ENCODE results near the gene DBP. TPM values are rescaled to one million over a fixed set of nuclear protein-coding genes. Genes with fewer than 3 reads are reported as not detected.

Gene DBP
- total RNA-seq, 1 donor from 2014 or later = 4.9 TPM

DNA sequence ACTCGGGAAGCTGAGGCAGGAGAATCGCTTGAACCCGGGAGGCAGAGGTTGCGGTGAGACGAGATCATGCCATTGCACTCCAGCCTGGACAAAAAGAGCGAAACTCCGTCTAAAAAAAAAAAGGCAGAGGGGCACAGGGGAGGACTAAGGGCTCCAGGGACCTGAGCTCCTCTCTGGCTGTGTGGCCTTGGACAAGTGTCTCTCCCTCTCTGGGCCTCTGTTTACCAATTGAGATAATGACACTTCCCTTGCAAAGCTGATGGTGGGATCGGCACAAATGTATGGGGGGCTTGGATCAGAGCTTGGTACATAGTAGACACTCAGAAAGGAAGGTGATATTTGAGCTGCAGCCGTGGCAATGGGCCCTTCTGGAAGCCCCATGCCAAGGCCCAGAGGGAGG lies 42.0 kb downstream of the DBP start:
- DNase-seq (ENCODE audit: low spot score in 2 of 2) = no peak
- no peak for FAIRE-seq

DNA sequence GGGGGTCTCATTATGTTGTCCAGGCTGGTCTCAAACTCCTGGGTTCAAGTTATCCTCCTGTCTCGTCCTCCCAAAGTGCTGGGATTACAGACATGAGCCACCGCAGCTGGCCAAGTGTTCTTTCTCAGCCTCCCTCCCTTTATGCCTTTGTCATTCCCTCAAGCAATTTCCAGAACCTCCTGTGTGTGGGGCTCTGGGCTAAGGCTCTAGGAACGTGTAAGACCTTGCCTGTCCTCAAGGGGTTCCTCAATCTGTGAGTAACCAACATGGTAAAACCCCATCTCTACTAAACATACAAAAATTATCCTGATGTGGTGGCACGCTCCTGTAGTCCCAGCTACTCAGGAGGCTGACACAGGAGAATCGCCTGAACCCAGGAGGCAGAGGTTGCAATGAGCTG lies 46.2 kb downstream of the DBP start:
- FAIRE-seq (no peak), DNase-seq (ENCODE audit: low spot score in 2 of 2) (no peak)

DNA sequence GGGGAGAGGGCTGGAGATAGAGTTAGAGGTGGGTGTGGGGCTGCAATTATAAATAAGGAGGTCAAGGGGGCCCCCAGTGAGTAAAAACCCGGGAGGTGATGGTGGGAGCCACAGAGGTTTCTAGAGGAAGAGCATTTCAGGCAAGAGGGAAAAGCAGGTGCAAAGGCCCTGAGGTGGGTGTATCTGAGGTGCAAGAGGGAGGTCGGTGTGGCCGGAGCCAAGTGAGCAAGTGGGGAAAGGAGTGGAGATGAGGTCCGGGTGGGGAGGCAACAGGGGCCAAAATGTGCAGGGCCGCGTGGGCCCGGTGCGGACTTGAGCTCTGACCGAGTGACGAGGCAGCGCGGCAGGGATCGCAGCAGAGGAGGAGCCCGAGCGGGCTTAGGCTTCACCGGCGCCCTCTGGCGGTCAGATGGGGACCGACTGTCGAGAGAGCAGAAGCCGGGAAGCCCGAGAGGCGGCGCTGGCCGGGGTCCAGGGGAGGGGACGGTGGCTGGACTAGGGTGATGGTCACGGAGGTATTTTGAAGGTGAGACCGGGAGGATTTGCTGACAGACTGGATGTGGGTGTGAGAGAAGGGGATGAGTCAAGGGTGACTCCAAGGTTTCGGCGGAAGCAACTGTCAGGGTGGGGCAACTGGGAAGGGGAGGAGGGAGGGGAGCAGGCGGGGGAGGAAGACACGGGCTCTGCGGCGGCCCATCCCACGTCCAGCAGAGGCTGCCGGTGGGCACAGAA lies 48.3 kb downstream of the DBP start:
- DNase-seq (ENCODE audit: low spot score in 2 of 2) = peak in 1 of 2 donors; percentile 85
- FAIRE-seq = no peak

DNA sequence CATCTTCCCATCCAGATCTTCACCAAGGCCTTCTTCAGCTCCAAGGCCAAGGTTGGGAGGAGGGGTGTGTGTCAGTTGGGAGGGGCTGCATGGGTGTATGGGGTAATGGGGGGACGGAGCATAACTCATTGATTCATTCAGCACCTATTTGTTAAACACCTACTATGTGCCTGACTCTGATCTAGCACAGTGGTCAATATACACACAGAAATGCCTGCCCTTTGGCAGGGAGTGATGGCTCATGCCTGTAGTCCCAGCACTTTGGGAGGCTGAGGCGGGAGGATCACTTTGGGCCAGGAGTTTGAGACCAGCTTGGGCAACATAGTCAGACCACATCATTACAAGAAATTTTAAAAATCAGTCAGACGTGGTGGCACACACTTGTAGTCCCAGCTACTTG lies 49.8 kb downstream of the DBP start:
- FAIRE-seq = no peak
- DNase-seq (ENCODE audit: low spot score in 2 of 2) = no peak

DNA sequence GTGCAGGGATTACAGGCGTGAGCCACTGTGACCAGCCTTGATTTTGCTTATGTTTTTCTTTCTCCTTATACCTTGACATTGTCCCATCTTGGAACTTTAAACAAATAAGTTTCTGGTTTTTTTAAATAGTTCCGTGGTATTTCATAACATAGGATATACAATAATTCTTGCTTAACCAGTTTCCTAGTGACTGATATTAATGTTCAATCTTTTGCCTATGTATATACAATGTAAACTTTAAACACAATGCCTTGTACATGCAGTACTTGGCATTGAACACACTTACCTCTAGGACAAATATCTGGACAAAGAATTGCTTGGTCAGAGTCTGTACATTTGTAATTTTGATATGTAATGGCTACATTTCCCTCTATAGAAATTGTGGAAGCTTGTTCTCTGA lies 55.0 kb downstream of the DBP start:
- DNase-seq (ENCODE audit: low spot score in 2 of 2) (no peak), FAIRE-seq (no peak)

Other genes starting within 250 kb of the DBP start
- gene KDELR1, start 245.8 kb downstream of the DBP start, total RNA-seq = 21.6 TPM
- 2.9 TPM for gene GRIN2D, start 243.7 kb downstream of the DBP start, total RNA-seq
- 6.9 TPM for gene GRWD1, start 191.4 kb downstream of the DBP start, total RNA-seq
- 0.82 TPM for gene KCNJ14, start 181.8 kb downstream of the DBP start, total RNA-seq
- gene CYTH2, start 168.0 kb downstream of the DBP start, total RNA-seq = 78.3 TPM
- gene LMTK3, start 125.5 kb downstream of the DBP start, total RNA-seq = 10.6 TPM
- gene SULT2B1, start 85.2 kb downstream of the DBP start, total RNA-seq = 0.82 TPM
- not detected for gene SPACA4, start 30.6 kb downstream of the DBP start, total RNA-seq
- gene FAM83E, start 22.3 kb downstream of the DBP start, total RNA-seq = 0.41 TPM
- gene RPL18, start 18.2 kb downstream of the DBP start, total RNA-seq = 1,742 TPM
- gene SPHK2, start 17.9 kb downstream of the DBP start, total RNA-seq = 6.9 TPM
- 12.6 TPM for gene CA11, start 8.8 kb upstream of the DBP start, total RNA-seq
- not detected for gene NTN5, start 35.6 kb upstream of the DBP start, total RNA-seq
- under 0.01 TPM for gene FUT2, start 58.6 kb upstream of the DBP start, total RNA-seq
- gene MAMSTR, start 82.3 kb upstream of the DBP start, total RNA-seq = 0.41 TPM
- 2.9 TPM for gene RASIP1, start 103.2 kb upstream of the DBP start, total RNA-seq
- not detected for gene IZUMO1, start 109.5 kb upstream of the DBP start, total RNA-seq
- 0.82 TPM for gene FUT1, start 115.3 kb upstream of the DBP start, total RNA-seq
- not detected for gene FGF21, start 118.1 kb upstream of the DBP start, total RNA-seq
- 11.4 TPM for gene BCAT2, start 173.7 kb upstream of the DBP start, total RNA-seq
- gene HSD17B14, start 199.1 kb upstream of the DBP start, total RNA-seq = 1.2 TPM
- 1.6 TPM for gene PLEKHA4, start 231.2 kb upstream of the DBP start, total RNA-seq
- 23.6 TPM for gene PPP1R15A, start 235.0 kb upstream of the DBP start, total RNA-seq